Endothelial cell (in vitro differentiated cells): Measurements from ENCODE around the gene PPIH. TPM values are rescaled to one million over a fixed set of nuclear protein-coding genes. Genes with fewer than 3 reads are reported as not detected.
A peak's percentile ranks its signal among the peaks of the same experiment; 100 is the strongest.

ENCODE experiments used
- DNase-seq: peaks from one replicate; pipeline ENCODE4 v3.0.0; 2021; ENCODE audit warnings: low spot score
- H3K27ac Mint-ChIP-seq: one replicate; pipeline ENCODE4 v1.8.0; 2021; ENCODE audit warnings: mixed read lengths, inconsistent platforms; ENCODE audit not compliant: unreplicated experiment
- H3K27me3 Mint-ChIP-seq: one replicate; pipeline ENCODE4 v1.8.0; 2021; ENCODE audit warnings: mild to moderate bottlenecking, moderate library complexity, mixed read lengths, inconsistent platforms; ENCODE audit not compliant: unreplicated experiment
- H3K36me3 Mint-ChIP-seq: one replicate; pipeline ENCODE4 v1.8.0; 2021; ENCODE audit warnings: mild to moderate bottlenecking, low read depth, mixed read lengths, inconsistent platforms; ENCODE audit not compliant: unreplicated experiment
- H3K4me1 Mint-ChIP-seq: one replicate; pipeline ENCODE4 v1.8.0; 2021; ENCODE audit warnings: mild to moderate bottlenecking, mixed read lengths, inconsistent platforms; ENCODE audit not compliant: unreplicated experiment
- H3K4me3 Mint-ChIP-seq: one replicate; pipeline ENCODE4 v1.8.0; 2021; ENCODE audit warnings: mild to moderate bottlenecking, mixed read lengths, inconsistent platforms; ENCODE audit not compliant: unreplicated experiment
- H3K9me3 Mint-ChIP-seq: one replicate; pipeline ENCODE4 v1.8.0; 2021; ENCODE audit warnings: mixed read lengths, inconsistent platforms; ENCODE audit not compliant: unreplicated experiment
- CTCF ChIP-seq: fragments of 200-600 bp; sonication (generic); IDR thresholded peaks from one replicate; pipeline ENCODE4 v1.5.0; 2021; ENCODE audit warnings: antibody characterized with exemption; ENCODE audit not compliant: unreplicated experiment
- total RNA-seq: library from RNA; stranded (reverse); fragmentation: NEBNext Ultra II Directional; extraction: Animal tissue kit (Norgen Biotek cat#: 25700); gene quantifications from one replicate; pipeline ENCODE4 v1.2.1, GENCODE V29; 2021; ENCODE audit not compliant: unreplicated experiment

Gene PPIH
- total RNA-seq, 1 donor from 2014 or later: 37.4 TPM

- no peak for DNase-seq
- H3K9me3 Mint-ChIP-seq: no peaks in the 10 kb centered on the region
Observed at GRCh38 chr1:42669936-42670335, 11.7 kb downstream of the PPIH start.

DNA sequence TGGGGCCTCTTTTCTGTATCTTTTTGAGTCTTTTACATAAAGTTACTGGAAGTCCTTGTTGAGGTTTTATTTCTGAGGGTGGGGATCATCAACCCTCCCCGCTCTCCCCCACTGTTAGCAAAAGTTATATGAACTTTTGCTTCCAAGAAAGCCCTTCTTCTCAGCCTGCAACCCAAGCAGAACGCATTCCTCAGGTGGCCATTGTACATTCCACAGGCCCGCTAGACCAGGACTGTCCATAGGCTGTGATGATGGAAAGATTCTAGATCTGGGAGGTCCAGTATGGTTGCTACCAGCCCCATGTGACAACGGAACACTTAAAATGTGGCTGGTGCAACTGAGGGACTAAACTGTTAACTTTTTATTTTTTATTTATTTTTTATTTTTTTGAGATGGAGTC lies 12.2 kb downstream of the PPIH start:
- Mint-ChIP-seq H3K36me3 (peaks cover 24% of the 10 kb centered on the region), H3K27me3 (no peaks in the 10 kb centered on the region), H3K4me3 (no peak overlapping the region), H3K9me3 (no peaks in the 10 kb centered on the region), H3K27ac (no peak overlapping the region), H3K4me1 (peaks cover 13% of the 10 kb centered on the region)
- DNase-seq: no peak
- TF ChIP-seq CTCF: no peak

More at GRCh38 chr1:42669936-42670335, 11.7 kb downstream of the PPIH start:
- Mint-ChIP-seq H3K4me1 (peaks cover 13% of the 10 kb centered on the region), H3K27ac (no peak overlapping the region), H3K4me3 (no peak overlapping the region), H3K27me3 (no peaks in the 10 kb centered on the region), H3K36me3 (peaks cover 23% of the 10 kb centered on the region)
- TF ChIP-seq CTCF: no peak

DNA sequence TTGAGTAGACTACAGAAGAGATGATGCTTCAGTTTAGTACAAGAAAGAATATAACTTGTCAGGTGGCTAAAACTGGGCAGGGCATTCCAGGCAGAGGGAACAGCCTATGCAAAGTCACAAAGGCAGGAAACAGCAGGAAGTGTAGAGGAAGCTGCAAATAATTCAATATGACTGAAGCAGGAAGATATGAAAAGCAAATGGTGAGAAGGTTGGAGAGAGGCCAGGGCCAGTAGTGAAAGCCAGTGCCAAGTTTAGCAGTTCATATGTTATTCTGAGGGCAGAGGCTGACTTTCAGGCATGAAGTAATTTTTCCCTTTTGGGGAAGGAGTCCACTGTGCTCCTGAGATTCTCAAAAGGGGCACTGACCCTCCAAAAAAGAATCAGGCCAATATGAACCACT lies 16.0 kb downstream of the PPIH start:
- peaks cover 17% of the 10 kb centered on the region for H3K36me3 Mint-ChIP-seq
- H3K27me3 Mint-ChIP-seq: peaks cover 5% of the 10 kb centered on the region
- no peak for TF ChIP-seq CTCF
- H3K27ac Mint-ChIP-seq: no peak overlapping the region
- H3K9me3 Mint-ChIP-seq: no peaks in the 10 kb centered on the region
- peaks cover 8% of the 10 kb centered on the region for H3K4me1 Mint-ChIP-seq
- peak overlapping the region; percentile 1 for H3K4me3 Mint-ChIP-seq
- DNase-seq: no peak

- Mint-ChIP-seq H3K36me3 (peaks cover 17% of the 10 kb centered on the region), H3K4me3 (no peak overlapping the region), H3K4me1 (peaks cover 8% of the 10 kb centered on the region), H3K27me3 (peaks cover 5% of the 10 kb centered on the region), H3K27ac (no peak overlapping the region), H3K9me3 (no peaks in the 10 kb centered on the region)
- no peak for DNase-seq
- TF ChIP-seq CTCF: no peak
Observed at GRCh38 chr1:42674682-42675081, 16.5 kb downstream of the PPIH start.

DNA sequence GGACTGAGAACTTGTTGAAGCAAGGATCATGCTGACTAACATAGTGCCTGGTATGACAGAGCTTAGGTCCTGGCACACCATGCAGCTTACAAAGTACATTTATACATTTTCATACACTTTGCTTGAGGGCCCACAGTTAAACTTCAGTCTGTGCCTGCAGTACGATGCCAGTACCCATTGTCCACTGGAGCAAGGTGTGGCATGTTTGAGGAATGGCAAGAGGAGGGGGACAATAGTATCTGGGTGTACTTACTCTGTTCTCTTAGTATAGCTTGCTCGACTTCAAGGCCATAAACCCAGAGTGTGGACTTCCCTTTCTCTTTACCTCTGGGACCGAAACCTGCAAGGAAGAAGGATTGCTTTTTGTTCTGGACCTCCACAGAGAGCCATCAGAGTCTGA lies 17.2 kb downstream of the PPIH start:
- TF ChIP-seq CTCF: no peak
- H3K27me3 Mint-ChIP-seq: peaks cover 5% of the 10 kb centered on the region
- no peaks in the 10 kb centered on the region for H3K9me3 Mint-ChIP-seq
- H3K4me3 Mint-ChIP-seq: no peak overlapping the region
- H3K27ac Mint-ChIP-seq: no peak overlapping the region
- peaks cover 17% of the 10 kb centered on the region for H3K36me3 Mint-ChIP-seq
- H3K4me1 Mint-ChIP-seq: peaks cover 8% of the 10 kb centered on the region
- no peak for DNase-seq
